HG03097 (cell line): ENCODE measurements around the gene PFKL.

Experiments
- ATAC-seq: cut with Tn5 transposase; IDR thresholded peaks from one replicate; pipeline ENCODE4 v1.9.1; 2021; ENCODE audit not compliant: unreplicated experiment, low FRiP score

PFKL gene

DNA sequence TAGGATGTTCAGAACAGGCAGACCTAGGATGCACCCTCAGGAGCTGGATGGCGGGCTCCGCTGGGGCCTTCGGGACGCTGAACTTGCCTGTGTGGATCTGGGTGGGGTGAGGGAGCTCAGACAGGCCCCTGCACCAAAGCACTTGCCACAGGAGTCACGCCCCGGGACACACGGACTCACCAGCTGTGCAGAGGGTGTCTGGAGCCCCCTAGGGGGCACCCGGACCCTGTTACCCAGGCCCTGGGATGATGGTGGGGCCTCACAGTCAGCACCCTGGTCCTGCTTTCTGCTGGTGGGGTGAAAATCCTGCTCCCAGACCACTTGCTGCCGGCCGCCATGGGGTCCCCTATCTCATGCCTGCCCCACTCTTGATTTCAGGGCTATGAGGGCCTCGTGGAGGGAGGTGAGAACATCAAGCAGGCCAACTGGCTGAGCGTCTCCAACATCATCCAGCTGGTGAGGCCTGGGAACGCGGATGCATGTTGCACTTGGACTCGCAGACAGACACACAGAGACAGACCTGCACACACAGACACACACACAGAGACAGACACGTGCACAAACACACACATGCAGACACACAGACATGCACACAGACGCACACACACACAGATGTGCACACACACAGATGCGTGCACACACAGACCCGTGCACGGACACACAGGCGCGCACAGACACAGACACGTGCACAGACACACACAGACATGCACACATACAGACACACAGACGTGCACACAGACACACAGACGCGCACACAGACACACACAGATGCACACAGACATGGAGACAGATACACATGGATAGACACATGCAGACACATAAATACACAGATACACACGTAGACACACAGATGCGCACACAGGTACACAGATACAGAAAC lies 11.0 kb downstream of the PFKL start:
- ATAC-seq, result no peak

DNA sequence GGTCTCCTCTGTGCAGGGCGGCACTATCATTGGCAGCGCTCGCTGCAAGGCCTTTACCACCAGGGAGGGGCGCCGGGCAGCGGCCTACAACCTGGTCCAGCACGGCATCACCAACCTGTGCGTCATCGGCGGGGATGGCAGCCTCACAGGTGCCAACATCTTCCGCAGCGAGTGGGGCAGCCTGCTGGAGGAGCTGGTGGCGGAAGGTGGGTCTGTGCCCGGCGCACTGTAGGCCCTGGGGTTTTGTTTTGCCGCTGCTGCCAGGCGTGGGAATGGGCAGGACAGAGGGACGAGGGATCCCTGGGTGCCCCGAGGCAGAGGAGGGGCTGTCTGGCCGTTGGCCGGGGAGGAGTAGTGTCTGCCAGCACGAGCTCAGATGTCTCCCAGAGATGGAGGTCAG lies 12.2 kb downstream of the PFKL start:
- ATAC-seq, result no peak

DNA sequence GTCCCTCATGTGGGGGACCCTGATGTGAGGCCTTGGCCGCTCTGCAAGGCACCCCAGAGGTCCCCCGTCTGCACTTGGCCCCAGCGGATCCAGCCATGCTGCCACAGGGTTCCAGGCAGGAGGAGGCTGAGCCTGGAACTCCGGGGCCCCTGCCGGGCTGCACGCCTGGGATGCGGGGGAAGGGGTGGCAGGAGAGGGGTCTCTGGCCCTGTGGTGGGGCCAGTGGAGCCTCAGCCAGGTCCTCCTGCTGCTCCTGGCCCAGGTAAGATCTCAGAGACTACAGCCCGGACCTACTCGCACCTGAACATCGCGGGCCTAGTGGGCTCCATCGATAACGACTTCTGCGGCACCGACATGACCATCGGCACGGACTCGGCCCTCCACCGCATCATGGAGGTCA lies 12.9 kb downstream of the PFKL start:
- ATAC-seq, result no peak

DNA sequence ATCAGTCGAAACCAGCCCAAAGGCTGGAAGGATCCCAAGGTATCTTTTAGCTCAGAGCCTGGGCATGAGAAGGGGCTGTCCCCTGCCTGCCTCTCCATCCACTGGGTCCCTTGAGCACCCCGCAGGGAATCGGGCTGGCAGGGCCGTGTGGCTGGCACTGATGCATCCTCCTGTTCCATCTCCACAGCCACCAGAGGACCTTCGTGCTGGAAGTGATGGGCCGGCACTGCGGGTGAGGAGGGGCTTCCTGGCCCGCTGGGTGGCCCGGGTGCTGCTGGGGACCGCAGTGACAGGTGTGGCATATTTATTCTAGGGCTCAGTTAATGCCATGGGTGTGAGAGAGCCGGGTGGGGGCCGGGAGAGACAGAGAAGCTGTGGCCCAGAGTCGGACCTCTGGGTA lies 13.6 kb downstream of the PFKL start:
- ATAC-seq, result no peak

DNA sequence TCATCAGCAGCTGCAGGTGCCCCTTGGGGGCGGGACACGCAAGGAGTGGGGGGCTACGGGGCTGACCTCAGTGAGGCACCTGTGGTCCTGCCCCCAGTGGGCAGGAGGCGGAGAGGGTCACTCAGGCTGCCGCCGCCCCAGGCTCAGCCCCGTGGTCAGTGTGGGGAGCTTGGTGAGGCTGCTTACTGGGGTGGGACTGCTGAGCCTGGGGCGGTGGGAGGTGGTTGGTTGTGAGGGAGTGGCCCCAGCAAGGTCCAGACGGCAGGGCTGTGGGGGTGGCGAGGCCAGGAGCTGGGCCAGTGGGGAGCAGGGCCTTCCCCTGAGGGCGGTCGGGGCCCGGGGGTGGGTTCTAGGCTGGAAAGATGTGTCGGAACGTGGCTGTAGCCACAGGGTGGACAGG lies 14.3 kb downstream of the PFKL start:
- ATAC-seq, result no peak

- no peak for ATAC-seq
These were observed 14.7 kb downstream of the PFKL start for GRCh38 chr21:44314561-44314960.

DNA sequence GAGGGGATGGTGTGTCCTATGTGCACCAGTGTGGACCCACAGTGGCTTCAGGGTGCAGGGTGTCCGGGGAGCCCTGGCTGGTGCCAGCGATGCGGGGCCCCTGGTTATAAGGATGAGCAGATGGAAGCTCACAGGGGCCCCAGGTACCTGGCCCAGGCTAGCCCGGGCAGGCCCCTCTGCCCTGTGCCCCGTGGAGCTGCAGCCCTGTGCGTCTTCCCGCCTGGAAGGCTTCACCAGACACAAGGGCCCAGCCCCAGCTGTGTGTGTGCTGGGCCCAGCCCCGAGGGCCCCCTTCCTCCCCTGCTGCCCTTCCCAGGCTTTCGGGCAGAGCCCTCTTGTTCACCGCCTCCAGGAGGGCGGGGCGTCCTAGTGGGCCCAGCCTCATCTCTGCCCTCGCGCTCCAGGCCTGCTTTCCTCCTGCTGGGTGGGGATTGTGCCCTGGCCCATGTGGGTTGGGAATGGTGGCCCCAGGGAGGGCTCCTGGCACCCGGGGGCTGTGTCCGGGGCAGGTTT lies 15.9 kb downstream of the PFKL start:
- ATAC-seq, result no peak

DNA sequence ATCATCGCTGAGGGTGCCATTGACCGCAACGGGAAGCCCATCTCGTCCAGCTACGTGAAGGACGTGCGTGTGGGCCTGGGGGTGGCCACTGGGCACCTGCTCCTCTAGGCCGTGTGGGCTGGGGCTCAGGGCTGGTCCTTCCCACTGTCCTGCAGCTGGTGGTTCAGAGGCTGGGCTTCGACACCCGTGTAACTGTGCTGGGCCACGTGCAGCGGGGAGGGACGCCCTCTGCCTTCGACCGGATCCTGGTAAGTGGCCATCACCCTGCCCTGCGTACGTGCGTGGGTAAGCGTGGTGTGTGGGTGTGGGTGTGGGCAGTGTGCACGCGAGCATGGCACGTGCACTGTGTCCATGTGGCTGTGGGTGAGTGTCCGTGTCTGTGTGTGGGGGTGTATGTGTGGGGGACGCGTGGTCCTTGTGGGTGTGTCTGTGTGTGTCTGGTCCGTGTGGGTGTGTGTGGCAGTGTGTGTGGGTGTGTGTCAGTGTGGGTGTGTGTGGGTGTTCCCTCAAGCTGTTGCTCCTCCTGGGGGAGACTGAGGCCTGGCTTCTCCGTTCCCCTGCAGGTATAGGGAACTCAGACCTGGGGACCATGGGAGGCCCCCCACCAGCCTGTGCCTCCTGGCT lies 16.5 kb downstream of the PFKL start:
- no peak for ATAC-seq

GRCh38 chr21:44317241-44317782 lies 17.5 kb downstream of the PFKL start:
- no peak for ATAC-seq

GRCh38 chr21:44317871-44318270 lies 18.0 kb downstream of the PFKL start:
- no peak for ATAC-seq

GRCh38 chr21:44318489-44319285 lies 18.8 kb downstream of the PFKL start:
- no peak for ATAC-seq

DNA sequence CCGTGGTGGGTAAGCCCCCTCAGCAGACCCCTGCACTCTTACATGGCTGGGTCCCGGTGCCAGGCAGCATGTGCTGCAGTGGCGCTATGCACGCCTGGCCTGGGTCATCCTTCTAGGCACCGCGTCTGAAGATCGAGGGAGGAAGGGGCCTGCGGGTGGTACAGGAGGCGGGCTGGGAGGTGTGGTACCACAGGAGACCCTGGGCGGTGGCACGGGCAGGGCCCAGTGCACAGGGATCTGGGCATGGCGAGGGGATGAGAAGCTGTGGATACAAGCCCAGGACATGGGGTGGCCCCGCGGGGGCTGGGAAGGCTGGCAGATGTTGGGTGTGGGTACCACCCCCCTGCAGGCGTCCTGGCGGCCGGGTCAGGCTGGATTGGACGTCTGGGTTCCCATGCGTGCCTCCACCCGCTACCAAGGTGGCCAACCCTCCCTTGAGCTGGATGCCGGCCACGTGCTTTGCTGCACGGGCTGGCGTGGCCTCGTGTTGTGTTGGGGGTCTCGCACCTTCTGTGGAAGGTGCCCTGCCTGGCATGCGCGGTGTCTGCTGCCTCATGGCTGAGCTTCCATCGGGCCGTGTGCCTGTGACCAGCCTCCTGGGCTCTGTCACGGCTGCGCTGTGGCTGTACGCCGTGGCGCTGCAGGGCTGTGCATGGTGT lies 19.7 kb downstream of the PFKL start:
- no peak for ATAC-seq

DNA sequence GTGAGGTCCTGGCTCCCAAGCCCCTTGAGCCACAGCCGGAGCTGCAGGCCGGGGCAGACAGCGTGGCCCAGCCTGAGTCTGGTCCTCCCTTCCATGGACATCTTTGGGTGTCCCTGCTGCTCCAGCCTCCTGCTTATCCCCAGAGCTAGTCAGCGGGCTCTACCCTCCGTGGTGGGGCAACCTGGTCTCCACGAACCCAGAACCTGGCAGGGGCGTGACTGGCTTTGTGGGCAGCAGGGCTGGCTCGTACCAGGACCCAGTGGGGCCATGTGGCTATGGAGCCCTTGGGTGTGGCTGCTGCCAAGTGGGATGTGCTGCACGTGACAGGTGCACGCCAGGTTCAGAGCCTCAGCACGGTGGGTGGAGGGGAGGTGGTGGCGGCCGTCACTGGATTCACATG lies 21.0 kb downstream of the PFKL start:
- ATAC-seq, result no peak

DNA sequence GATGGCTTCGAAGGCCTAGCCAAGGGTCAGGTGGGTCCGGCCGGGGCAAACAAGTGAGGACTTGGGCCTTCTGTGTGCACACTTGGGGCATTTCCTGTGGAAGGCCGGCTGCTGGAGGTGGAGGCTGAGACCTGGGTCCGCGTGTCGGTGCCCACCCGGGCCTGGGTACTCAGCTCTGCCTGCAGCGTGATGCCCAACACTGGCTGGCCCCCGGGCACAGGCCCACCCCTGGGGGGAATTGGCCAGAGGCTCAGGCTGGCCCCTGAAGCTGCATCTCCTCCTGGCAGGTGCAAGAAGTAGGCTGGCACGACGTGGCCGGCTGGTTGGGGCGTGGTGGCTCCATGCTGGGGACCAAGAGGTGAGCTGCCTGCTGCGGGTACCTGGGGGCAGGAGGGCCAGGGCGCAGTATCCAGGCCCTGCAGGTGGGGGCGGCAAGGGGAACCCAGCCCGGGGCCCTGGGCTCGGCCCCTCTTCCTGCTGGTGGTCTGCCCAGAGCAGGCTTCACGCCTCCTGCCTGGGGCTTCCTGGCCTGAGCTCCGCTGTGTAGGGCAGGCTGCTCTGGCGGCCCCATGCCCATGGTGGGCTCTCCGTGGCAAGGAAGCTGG lies 22.1 kb downstream of the PFKL start:
- no peak for ATAC-seq

- no peak for ATAC-seq
These were observed 22.9 kb downstream of the PFKL start for GRCh38 chr21:44322621-44323325.

DNA sequence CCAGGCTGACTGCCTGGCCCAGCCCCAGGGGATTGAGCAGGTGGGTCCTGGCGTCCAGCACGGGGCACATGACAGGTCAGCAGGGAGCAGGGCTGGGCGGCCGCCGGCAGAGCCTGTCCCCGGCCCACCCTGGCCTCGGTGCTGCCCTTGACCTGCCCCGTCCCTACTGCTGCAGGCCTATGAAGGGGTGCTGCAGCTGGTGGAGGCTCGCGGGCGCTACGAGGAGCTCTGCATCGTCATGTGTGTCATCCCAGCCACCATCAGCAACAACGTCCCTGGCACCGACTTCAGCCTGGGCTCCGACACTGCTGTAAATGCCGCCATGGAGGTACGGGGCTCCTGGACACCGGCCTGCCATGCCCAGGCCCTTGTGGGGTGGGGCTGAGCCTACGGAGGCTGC lies 23.7 kb downstream of the PFKL start:
- no peak for ATAC-seq

GRCh38 chr21:44324106-44324853 lies 24.4 kb downstream of the PFKL start:
- ATAC-seq, result no peak

- ATAC-seq, result no peak
These were observed 24.9 kb downstream of the PFKL start for GRCh38 chr21:44324854-44325107.
